AG04450 (cell line): Measurements from ENCODE around the gene EFS. TPM values are rescaled to one million over a fixed set of nuclear protein-coding genes. Genes with fewer than 3 reads are reported as not detected.

ENCODE experiments used
- CTCF ChIA-PET: fragments of 300-600, 350-600 bp; formaldehyde crosslinking; extraction: SDS; loops from one replicate; lab custom pipeline; 2022; ENCODE audit warnings: antibody characterized with exemption, inconsistent platforms; lab: Charles Lee
- POLR2A ChIA-PET: fragments of 350-600 bp; formaldehyde crosslinking; extraction: SDS; loops from one replicate; lab custom pipeline; 2021; ENCODE audit warnings: antibody characterized with exemption, inconsistent platforms; lab: Yijun Ruan, JAX
- DNase-seq: peaks from one replicate; pipeline ENCODE4 v3.0.0-alpha.2; 2011; ENCODE audit warnings: low read depth, low spot score
- H3K27ac ChIP-seq: one replicate; pipeline ENCODE4 v1.5.1; 2012; ENCODE audit warnings: low read depth, low read length, control low read depth
- H3K27me3 ChIP-seq: one replicate; pipeline ENCODE4 v1.6.0; 2012; ENCODE audit warnings: low read length; ENCODE audit not compliant: control insufficient read depth, insufficient read depth
- H3K4me3 ChIP-seq: 2 replicates; pipeline ENCODE4 v1.5.1; 2011; ENCODE audit warnings: mild to moderate bottlenecking, low read depth, low read length, control low read depth
- H3K9me3 ChIP-seq: 2 replicates; pipeline ENCODE4 v1.5.1; 2012; ENCODE audit warnings: low read length; ENCODE audit not compliant: control insufficient read depth, insufficient read depth
- polyA plus RNA-seq: library from polyadenylated mRNA; depleted of rRNA; stranded (reverse); fragments of >200 nt; gene quantifications from 2 replicates; pipeline ENCODE4 v1.2.3, GENCODE V29; 2011
- TF ChIP-seq, protein P1 (sequence below): IDR thresholded peaks from 2 replicates; pipeline ENCODE4 v1.5.1; 2011; ENCODE audit warnings: low read depth, low read length, control low read depth, inconsistent platforms

Gene EFS
- polyA plus RNA-seq, 1 experiment: 5.3 TPM

DNA sequence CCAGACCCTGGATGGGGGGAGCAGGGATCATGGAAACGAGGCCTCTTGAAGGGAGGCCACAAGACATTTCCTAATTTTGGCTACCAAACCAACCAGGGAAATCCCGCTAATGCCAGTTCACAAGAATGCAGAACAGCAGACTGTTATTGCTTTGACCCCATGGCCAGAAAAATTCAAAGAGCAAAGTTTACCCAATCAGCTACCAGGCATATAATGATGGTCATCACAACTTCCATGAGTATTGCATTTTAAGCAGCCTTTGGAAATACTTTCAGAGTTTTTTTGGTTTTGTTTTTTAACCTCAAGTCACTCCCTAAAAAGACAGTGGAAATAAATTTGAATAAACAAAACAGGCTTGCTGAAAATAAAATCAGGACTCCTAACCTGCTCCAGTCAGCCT, 7.5 kb upstream of the EFS start, which contains the start of gene IL25:
Gene IL25, plus strand, starts transcription at position 301 of the 400 bp plus-strand sequence.
- Histone ChIP-seq H3K27ac (no peak within 1 kb of the TSS), H3K9me3 (no peaks in the 10 kb centered on the region), H3K4me3 (no peak within 1 kb of the TSS), H3K27me3 (peaks cover 31% of the 10 kb centered on the region)
- CTCF ChIA-PET: no interaction called here
- POLR2A ChIA-PET: no interaction called here
- TF ChIP-seq, protein P1, sequence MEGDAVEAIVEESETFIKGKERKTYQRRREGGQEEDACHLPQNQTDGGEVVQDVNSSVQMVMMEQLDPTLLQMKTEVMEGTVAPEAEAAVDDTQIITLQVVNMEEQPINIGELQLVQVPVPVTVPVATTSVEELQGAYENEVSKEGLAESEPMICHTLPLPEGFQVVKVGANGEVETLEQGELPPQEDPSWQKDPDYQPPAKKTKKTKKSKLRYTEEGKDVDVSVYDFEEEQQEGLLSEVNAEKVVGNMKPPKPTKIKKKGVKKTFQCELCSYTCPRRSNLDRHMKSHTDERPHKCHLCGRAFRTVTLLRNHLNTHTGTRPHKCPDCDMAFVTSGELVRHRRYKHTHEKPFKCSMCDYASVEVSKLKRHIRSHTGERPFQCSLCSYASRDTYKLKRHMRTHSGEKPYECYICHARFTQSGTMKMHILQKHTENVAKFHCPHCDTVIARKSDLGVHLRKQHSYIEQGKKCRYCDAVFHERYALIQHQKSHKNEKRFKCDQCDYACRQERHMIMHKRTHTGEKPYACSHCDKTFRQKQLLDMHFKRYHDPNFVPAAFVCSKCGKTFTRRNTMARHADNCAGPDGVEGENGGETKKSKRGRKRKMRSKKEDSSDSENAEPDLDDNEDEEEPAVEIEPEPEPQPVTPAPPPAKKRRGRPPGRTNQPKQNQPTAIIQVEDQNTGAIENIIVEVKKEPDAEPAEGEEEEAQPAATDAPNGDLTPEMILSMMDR: no peak
- no peak for DNase-seq

DNA sequence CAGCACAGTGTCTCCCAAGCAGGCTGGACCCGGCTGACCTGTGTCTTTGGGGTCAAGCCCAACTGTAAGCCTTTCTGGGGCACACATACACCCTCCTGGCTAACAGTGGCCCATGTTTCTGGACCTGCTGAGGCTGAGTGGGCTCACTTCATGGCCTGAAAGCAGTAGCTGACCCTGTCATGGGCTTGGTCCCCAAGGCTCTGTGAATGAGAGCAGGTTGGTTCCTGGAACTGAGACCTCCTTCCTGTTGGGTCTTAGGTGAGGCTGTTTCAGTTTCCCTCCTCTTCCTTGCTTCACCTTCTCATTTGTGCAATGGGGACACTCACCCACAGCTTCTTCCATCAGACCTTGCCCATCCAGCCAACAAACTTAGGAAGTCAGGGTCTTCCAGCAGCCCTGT, 6.9 kb upstream of the EFS start:
- DNase-seq: no peak
- Histone ChIP-seq H3K27ac (no peak overlapping the region), H3K9me3 (no peaks in the 10 kb centered on the region), H3K4me3 (no peak overlapping the region), H3K27me3 (peaks cover 26% of the 10 kb centered on the region)
- TF ChIP-seq, protein P1: no peak
- POLR2A ChIA-PET: no interaction called here
- CTCF ChIA-PET: no interaction called here

DNA sequence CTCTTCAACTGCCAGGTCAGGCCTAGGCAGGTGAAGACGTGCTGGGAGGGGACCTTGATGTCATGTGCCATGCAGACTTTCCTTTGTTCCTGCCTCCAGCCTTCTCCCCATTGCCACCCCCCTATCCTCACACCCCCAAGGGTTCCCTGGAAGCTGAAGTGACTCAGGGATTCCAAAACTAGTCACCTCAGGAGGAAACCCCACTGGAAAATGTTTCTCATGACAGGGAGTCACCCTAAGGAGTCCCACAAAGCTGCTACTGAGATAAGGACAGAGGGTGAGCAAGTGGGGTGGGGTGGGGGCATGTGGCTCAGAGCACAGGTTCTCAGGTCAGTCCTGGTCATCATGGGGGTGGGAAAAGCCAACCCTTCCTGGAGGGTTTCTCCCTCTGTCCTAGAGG, 5.2 kb upstream of the EFS start:
- ChIA-PET CTCF (interaction anchor here (0.7 to 6.1 kb wide), 2 partner anchors 9 to 249 kb away, joined by 4 to 48 read pairs; no protein-coding TSS in a partner anchor), POLR2A (interaction anchor here (0.5 kb wide), 1 partner anchor 218 kb away, joined by 3 read pairs; no protein-coding TSS in a partner anchor)
- Histone ChIP-seq H3K9me3 (no peaks in the 10 kb centered on the region), H3K27me3 (peaks cover 25% of the 10 kb centered on the region), H3K27ac (no peak overlapping the region), H3K4me3 (no peak overlapping the region)
- TF ChIP-seq, protein P1: no peak
- DNase-seq: no peak

DNA sequence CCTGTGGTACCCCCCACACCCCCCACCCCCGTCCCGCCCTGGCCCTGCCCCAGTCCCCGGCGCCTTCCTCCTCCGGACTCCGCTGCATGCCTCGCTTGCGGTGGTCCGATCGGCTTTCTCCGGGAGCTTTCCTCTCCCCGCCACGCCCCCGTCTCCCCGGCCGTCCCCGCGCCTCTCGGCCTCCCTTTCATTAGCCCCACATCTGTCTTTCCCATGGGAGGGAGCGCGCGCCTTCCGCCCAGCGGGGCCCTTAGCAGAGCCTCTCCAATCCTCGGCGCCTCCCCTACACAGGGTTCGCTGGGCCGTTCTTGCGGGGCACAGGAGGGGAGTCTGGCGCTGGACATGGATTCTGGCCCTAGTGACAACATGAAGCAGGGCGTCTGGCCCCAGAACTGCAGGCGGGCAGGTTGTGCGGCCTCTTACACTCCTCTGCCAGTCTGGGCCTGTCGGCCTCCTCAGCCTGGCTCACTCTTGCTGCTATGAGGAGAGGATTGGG, 1.5 kb upstream of the EFS start:
- CTCF ChIA-PET: interaction anchor here (0.6 to 6.1 kb wide), 2 partner anchors 13 to 15 kb away, joined by 3 to 48 read pairs; no protein-coding TSS in a partner anchor
- POLR2A ChIA-PET: interaction anchor here (0.8 to 1.6 kb wide), 3 partner anchors 14 to 44 kb away, joined by 3 to 10 read pairs (median 3); partner anchors contain the start of gene SLC22A17
- Histone ChIP-seq H3K4me3 (peak overlapping the region; percentile 69), H3K27ac (peak overlapping the region; percentile 68), H3K27me3 (peaks cover 16% of the 10 kb centered on the region), H3K9me3 (no peaks in the 10 kb centered on the region; the same call in 1 of the 2 replicates)
- TF ChIP-seq, protein P1: no peak
- peak; percentile 24 for DNase-seq

DNA sequence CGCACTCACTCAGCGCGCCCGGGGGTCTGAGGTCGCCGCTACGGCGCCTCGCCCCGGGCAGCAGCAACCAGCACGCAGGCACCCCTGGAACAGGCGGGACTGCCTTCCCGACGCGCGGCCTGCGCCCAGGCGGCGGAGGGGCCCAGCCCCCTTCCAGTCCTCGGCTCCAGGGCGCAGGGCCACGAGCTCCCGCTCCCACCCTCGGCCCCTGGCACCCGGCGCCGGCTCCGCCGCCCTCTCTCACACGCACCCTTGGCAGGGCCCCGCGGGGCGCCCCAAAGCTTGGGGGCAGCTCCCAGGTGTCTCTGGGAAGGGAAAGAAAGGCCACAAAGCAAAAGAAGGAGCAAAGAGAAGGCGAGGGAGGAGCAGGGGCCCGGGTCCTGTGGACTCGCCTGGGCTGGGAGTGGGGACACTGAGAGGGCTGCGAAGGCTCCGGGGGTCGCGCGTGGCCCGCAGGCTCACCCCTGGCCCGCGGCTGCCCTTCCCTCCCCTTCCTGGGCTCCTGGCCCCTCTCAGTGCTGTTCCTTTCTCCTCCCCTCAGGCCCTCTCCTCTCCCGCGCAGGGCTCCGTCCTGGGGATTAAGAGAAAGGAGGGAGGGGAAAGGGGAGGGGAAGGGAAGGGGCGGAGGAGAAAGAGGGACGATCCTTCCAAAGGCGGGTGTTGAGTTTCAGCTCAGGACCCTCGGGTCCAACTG, 907 bp upstream of the EFS start:
- CTCF ChIA-PET: interaction anchor here (6.1 kb wide), 1 partner anchor 13 kb away, joined by 48 read pairs; no protein-coding TSS in a partner anchor

More for the DNA sequence above, 907 bp upstream of the EFS start:
- Histone ChIP-seq H3K27ac (peak overlapping the region; percentile 70), H3K27me3 (peaks cover 10% of the 10 kb centered on the region), H3K4me3 (peak overlapping the region; percentile 69), H3K9me3 (no peaks in the 10 kb centered on the region; the same call in 1 of the 2 replicates)
- POLR2A ChIA-PET: interaction anchor here (0.8 to 1.6 kb wide), 3 partner anchors 13 to 43 kb away, joined by 3 to 10 read pairs (median 3); partner anchors contain the start of gene SLC22A17
- no peak for DNase-seq
- TF ChIP-seq, protein P1: no peak
